ENCODE data around the gene TTI1.
"Not testable (repeated sequence)": the region's sequence is repeated elsewhere in the genome, so short reads cannot be mapped to it uniquely, and the experiment has no call there.

Gene TTI1

DNA sequence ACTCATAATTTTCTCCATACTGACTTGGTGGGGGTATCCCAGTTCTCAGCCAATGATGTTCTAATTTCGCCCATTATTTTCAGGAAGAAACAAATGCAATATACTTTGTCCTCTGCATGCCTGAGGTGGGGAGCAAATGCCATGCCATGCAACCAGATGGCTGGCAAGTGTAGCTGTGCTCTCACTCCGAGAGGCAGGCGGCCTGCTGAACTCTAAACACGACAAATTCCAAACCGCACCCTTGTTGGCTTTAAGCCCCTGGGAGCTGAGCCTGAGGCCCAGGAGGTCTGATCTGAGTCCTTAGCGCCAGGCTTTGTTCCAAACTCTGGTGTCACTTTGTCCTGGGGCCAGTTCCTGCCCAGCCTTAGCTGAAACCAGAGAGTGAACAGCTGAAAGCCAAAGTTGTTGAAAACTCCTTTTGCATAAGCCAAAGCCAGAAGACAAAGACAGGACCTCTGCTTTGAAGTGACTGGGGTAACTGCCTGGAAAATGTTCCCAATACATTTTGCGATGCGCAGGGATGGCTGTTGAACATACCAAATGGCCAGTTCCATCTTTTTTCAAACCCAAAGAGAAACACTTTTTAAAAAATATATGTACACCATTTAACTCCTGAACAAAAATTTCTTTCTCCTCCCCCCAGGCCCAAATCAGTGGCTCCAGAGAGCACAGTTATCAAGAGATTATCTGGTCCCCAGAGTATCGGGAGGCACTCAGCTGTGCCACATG is 46.2 kb downstream of the TTI1 start:
- DNase-seq: no peak

DNA sequence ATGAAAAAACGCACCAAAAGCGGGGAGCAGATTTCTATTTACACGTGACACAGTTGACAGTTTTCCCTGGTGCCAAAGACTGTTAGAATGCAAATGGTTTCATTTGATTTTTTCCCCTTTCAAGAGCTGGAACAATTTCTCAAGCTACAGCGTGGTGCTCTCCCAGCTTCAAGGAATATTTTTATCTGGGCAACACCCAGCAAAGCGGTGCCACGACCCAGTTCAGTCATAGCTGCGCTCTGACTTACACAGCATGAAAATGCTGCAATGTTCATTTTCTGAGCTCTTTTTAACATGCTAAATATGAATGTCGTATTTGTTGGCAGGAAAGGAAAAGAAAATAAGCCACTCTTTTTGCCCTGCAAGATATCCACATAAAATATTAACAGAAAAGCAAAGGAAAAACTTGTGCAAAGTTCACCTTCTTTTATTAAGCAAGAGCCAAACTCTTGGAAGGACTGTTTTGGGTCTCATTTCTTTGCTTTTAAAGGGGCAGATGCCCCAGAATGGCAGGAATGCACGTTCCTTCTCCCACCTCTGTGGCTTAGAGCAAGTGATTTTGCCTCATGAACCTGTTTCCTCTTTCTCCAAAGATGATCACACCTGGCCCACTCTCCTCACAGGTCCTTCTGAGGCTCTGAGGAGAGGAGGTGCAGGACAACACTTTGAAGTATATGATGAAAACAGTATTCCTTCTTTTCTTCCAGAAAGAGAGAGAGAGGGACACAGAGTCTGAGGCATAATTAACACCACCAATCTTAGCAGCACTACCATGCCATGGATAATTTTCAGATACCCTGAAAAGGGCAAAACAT is 47.0 kb downstream of the TTI1 start:
- no peak for DNase-seq

DNA sequence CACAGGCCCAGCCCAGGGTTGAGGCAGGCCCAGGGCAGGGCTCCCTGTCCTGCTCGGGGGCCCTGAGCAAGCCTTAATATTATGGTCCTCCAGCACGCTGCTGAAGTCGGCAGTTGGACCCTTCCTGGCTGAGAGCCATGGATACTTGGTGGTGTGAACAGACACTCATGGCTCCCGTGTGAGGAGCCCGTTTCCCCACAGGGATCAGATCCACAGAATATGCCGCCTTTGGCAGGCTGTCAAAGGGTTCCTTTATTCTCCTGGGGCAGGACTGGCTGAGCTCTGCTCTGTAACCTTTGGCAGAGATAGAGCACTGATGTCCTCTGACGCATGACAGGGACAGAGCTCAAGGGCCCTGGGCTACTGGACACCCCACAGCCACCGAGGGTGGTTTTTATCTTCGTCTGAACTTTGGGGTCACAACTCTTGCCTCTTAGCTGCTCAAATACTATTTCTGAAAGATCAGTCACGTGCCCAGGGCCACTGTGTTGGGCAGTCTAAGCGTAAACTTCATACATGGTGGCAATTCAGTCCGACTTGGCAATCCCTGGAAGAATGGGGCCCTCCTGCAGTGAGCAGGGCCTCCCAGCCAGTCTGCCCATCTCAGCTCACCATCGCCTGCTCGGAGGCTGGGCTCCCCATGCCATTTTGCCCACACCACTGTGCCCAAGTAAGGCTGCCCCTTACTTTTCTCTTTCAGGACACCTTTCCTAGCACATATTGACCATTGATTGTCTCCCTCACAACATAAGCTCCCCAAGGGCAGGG is 49.1 kb downstream of the TTI1 start:
- no peak for DNase-seq

DNA sequence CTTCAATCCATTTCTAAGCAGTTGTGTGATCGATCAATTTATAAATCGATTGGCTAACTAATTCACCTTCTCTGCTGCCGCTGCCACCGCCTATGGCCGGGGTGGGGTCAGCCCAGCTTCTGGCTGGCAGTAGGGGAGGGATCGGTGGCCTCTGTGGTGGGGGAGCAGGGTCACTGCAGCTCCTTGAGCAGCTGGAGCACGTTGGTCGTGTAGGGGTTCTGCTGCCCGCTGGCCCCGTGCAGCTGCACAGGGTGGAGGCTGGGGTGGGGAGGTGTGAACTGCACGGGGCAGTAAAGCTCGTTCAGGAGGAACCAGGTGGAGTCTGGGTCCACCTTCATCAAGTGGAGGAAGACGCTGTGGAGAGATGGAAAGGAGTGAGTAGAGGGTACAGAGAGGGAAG is 50.0 kb downstream of the TTI1 start:
- no peak for DNase-seq

DNA sequence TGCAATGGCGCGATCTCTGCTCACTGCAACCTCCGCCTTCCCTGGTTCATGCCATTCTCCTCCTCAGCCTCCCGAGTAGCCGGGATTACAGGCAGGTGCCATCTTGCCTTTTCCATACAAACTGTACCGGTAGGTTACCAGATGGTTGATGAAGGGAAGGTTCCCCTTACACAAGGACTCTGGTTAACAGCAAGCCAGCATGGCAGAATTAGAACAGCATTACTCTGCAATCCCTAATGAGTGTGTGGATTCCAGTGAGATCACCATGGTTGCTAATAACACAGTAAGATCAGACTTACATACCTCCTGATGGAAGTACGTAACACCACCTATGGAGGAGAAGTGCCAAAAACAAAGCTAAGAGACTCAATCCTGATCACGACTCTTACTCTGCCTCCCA is 51.7 kb downstream of the TTI1 start:
- no peak for DNase-seq

DNA sequence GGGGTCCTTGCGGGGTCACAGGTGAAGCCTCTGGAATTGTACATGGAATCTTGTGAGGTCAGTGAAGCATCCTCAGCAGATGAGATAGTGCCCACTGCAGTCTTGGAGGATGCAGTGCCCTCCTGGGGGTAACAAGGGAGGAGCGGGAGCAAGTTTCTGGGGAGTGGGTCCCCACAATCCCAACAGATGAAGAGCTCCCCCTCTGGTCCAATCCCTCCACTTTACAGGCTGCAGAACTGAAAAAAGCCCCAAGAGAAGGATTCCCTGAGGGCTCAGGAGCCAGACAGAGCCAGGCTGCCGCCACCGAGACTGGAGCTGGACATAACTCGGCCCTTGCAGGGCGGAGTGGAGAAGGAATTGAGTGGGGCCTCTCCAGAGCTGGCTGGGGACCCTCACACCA is 52.4 kb downstream of the TTI1 start:
- no peak for DNase-seq

DNA sequence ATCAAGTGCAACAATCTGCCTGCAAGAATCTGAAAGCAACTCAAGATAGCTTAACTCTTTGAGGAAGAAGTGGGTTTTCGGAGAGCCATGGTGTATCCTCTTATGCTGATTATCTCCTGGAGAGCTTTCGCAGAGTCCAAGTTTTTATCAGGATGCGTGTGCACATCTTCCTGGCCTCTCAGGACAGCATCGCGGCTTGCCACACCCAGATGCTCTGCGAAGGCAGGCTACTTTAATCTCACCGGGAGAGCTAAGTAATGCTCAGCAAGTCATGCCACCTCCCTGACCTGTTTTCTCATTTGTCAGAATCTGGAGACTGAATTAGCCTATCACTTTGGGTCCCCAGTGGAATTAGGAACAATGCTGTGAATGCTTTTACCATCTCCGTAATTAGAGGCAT is 52.9 kb downstream of the TTI1 start:
- DNase-seq: no peak

DNA sequence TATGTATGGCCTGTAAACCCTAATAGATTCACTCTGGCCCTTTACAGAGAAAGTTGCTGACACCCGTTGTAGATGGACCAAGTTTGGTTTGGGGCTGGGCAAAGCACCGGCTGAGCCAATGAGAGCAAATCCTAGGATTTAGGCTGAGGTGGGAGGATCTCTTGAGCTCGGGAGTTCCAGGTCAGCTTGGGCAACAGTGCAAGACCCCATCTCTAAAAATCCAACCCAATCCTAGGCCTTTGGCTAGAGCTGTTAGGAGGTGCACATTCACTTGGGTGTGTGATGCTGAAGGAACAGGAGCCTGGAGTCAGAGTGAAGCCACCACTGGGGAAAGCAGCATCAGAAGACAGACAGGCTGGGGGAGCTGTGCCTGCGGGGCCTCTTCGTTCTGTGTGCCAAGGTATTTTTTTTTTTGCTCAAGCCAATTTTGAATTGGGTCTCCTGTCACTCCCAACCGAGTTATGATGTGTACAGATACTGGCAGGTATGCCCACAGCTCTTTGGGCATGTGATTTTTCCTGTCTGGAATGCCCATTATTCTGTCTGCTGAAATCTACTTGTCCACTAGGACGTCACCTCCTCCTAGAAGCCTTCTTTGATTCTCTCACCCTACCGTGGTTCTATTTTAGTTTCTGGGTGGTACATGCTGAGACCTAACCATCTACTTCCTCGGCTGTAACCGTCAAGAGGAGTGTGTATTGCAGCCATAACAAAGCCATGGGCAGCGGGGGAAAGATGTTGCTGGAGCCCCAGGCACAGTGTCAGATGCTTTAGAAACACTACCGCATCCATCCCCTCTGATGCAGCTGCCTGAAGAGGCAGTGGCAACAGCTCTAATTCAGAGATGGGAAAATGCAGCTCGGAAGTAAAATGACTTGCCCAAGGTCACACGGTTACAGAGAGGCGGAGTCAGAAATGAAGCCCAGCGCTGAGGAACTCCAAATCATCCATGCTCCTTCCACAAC is 54.0 kb downstream of the TTI1 start:
- DNase-seq: no peak

DNA sequence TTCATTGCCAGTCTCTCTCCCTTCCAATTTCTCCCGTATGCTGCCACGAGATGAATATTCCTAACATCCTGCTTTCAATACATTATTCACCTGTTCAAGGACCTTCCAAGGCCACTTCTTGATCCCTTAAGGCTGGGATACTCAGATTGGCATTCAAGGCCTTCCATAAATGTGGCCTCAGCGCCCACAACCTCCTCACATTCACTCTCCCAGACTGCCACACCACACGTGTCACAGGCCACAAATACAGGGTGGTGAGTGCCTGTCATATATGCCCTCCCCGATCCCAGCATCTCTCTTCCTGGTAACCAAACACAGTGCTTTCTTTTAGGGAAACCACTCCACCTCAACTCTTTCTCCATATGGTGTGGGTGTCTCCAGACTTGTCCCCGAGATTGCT is 55.5 kb downstream of the TTI1 start:
- DNase-seq: no peak

DNA sequence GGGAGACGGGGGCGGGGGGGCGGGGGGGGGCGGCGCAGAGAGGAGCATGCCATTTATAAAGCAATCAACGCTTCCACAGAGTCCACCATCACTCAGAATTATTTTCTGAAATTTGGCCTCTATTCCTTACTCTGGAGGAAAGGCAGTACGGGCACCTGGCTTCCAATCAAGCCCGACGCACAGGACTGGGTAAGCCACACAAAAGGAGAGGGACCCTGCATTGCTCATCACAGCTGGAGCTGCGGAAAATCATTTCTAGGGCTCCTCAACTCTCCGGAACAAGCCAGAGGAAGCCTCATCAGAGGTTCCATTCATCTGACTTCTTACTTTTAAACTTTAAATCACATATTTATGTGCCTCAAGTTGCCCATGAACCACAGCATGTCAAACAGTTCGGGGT is 55.9 kb downstream of the TTI1 start:
- DNase-seq: no peak

DNA sequence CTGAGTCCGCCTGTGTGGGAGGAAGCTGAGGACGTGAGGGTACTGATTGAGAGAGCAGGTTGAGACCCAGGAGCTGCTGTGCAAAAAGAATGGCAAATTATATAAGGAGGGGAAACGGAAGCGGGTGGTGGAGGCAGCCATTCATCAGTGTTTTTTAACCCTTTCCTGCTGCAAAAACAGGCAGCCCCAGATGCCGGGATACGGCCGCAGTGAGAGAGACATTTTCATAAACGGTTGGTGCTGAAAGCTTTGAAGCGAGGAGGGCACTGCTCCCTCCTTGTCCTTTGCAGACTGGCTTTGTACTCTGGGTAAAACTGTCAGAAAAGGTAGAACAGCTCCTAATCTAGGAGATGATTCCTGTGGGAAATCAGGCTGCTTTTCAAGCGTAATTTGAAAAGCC is 56.4 kb downstream of the TTI1 start:
- DNase-seq: no peak

DNA sequence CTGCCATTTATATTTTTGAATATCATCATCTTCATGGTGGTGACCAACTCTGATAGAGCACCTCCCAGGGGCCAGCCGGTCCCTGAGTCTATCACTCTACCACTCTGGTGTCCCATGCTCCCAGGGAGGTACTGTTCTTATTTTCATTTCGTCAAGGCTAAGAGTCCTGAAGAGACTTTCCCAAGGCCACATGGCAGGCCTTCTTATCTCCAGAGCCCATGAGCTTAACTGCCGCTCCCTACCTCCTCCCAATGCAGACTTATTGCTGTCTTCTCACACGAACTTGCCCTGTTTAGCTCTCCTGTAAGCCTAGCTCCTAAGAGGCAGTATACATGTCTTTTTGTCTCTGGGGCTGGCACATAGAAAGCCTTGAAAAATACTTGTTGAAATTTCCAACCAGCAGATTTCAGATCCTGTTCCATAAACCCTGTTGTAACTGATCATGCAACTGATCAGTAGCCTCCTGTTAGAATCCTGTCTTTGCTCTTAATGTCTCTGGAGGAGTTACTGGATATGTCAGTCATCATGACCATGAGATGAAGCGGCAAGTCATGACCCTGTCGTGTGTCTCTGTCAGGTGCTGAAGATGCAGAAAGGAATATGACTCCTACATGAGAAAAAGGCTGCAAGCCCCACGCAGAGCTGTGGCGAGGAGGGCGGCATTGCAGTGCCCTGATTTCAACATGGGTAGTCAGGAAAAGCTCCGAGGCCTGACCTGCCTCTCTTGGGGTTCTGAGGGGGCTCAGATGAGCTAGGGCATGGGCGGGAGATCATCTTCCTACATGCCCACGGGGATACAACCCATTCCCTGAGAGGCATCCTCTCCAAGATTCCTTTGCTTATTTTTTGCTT is 60.0 kb downstream of the TTI1 start:
- no peak for DNase-seq

DNA sequence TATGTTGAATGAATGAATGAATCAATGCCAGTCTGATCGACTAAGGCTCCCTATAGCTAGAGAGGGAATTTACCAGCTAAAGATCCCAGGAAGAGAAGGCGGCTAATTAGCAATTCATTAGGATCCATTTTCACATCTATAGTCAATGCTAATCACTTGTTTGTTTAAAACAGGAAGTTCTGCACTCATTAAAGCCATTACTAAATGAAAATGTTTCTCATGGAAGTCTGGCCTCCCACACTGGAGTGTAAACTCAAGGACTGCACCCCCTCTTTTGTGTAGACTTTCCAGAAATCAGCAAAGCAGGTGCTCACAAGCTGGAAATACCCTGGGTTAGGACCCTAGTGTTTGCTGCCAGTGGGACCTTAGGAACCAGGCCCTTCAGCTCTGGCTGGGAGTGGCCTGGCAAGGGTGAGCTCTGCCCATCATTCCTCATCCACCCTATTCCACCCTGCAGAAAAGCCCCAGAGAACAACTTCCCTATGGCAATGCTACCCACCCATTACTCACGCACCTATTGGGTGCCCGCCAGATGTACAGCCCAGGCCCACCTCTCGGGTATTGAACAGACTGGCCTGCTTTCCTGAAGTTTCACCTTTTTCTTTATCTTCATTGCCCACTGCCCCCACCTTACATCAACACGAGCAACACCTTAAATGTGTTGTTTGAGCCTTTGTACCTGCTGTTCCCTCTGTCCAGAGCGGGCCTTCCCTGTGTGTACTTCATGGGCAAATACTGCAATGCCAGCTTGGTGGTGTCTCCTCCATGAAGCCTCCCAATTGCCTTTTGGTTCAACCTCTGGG is 60.8 kb downstream of the TTI1 start:
- DNase-seq: no peak

DNA sequence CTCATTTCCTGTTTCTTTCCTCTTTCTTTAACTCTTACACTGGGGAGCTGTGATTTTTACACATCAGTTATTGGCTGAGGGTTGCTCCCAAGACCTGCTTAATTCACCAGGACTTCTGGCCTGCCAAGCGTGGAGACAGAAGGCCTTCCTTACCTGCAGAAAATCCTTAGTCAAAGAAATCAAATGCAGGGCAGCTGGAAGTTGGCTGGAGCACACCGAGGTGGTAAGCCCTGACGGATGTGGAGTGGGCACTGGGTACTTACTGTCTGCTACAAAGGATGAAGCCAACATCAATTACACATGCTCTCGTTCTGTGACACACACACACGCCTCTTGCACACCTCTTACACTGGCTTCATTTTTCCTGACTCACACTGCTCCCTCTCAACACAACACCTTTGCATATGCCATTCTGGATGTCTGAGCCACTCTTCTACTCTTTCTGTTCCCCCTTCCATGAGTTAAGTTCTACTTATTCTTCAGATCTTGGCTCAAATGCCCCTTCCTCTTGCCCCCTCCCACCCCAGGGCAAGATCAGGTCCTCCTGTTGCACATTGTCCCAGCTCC is 61.6 kb downstream of the TTI1 start:
- no peak for DNase-seq

DNA sequence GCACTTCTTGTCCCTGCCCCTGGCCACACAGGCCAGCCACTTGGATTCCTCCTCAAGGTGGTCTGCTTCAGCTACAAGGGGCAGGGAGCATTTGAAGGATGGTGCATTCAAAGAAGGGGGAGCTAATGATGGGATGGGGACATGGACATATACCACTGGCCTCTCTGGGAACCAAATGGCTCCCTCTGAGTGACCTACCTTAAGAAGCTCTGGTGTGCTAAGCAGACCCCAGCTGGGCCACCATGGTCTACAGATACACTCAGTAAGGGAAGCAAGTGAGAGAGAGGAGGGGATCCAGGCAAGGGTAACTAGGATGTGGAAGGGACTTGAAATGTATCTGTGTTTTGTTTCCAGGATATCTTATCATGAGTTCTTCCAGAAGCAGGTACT is 62.4 kb downstream of the TTI1 start:
- DNase-seq: no peak

DNA sequence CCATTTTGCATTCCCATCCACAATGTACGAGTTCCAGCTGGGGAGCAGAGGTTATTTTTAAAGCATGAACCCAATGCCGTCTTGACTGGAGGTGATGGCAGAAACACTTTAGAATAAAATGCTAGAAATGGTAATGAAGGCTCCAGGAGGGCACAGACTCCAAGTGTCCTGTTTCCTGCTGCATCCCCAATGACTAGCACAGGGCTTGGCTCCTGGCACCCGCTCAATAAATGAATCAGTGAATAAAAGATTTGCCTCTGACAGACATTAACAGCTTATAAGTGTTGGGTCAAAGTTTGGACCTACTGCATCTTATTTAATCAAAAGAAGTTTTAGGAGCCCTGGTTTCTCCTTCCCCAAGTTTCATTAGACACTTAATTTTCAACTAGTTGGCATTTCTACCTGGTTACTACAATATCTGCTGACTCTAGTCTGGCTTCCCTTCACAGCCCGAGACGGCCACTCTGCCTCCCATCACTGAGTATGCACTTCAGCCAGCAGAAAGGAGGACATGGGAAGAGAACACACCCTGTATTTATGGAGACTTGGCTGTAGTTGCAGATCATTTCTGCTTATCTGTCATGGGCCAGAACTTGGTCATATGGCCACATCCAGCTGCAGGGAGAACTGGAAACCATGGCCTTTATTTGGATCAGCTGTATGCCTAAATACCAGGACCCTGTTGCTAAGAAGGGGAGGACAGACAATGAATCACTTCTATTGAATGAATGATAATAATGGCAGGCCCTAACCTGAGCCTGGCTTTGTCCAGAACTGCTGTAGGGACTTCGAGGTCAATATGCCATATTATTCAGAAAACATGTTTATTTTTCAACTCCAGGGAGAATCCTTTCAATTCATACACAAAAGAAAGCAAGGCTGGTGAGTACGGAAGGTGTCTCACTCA is 63.1 kb downstream of the TTI1 start:
- DNase-seq: no peak

DNA sequence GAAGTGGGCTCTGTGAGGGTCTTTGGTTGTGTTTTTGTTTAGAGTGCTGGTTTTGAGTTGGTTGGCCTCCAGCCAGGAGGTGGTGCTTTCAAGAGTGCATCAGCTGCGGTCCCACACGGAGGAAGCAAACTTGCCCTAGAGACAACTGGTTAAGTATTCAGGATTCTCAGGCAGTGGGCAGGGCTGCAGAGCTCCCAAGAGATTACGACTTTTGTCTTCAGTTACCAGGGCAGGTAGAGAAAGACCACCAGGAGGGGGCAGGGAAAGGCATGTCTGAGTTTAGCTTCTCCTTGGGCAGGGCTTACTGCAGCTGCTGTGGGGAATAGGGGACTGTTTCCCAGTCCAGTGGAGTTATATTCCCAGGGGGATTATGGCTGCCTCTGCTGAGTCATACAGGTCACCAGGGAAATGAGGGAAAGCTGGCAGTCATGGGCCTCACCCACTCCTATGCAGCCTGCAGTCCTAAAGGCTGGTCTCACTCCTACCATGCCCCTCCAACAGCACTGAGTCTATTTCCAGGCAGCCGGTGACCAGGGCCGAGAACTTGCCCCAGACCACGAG is 64.3 kb downstream of the TTI1 start:
- no peak for DNase-seq

DNA sequence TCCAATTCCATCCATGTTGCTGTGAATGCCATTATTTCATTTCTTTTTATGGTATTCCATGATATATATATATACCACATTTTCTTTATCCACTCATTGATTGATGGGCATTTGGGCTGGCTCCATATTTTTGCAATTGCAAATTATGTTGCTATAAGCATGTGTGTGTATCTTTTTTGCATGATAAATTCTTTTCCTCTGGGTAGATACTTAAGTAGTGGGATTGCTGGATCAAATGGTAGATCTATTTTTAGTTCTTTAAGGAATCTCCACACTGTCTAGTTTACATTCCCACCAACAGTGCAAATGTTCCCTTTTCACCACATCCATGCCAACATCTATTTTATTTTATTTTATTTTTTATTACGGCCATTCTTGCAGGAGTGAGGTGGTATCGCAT is 69.8 kb downstream of the TTI1 start:
- not testable (repeated sequence) for DNase-seq

DNA sequence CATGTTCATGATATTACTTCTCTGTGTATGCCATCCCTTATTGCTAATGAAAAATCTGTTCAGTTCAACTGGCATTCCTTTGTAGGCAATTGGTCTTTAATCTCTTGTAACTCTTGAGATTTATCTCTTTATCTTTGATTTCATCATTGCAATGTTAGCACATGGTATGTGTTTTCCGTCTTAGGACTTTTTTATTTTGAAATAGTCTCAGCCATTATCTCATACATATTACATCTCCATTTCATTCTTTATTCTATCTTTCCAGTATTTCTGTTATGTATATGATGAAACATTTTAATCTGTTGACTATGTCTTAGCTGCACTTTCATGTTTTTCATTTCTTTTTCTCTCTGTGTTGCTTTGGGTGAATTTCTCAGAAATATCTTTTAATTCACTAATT is 72.2 kb downstream of the TTI1 start:
- no peak for DNase-seq

Data from T-helper 9 cell (primary cell).